ENCODE results near the gene REG4.

DNA sequence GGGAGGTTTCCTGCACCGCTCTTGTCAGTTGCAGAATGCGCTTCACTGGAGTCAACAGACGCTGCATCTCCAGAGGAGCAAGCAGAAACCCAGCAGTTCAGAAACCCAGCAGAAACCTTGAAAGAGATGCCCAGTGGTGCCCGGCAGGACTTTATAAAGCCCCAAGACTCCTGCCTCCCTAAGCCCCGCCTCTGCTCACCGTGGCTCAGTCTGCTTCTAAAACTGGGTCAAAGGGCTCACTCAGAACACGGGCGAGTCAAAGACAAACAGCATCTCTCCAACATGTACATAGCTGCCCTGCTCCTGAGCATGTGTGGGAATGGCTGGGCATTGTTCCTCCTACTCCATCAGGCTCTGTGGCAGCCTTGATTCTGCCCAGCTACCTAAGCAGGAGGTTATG is 42.5 kb downstream of the REG4 start, which contains the start of gene HMGCS2:
- TF ChIP-seq, protein P1, sequence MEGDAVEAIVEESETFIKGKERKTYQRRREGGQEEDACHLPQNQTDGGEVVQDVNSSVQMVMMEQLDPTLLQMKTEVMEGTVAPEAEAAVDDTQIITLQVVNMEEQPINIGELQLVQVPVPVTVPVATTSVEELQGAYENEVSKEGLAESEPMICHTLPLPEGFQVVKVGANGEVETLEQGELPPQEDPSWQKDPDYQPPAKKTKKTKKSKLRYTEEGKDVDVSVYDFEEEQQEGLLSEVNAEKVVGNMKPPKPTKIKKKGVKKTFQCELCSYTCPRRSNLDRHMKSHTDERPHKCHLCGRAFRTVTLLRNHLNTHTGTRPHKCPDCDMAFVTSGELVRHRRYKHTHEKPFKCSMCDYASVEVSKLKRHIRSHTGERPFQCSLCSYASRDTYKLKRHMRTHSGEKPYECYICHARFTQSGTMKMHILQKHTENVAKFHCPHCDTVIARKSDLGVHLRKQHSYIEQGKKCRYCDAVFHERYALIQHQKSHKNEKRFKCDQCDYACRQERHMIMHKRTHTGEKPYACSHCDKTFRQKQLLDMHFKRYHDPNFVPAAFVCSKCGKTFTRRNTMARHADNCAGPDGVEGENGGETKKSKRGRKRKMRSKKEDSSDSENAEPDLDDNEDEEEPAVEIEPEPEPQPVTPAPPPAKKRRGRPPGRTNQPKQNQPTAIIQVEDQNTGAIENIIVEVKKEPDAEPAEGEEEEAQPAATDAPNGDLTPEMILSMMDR (IDR thresholded peaks at IDR 0.05), result no peak
- TF ChIP-seq POLR2AphosphoS5 (IDR thresholded peaks at IDR 0.05; ENCODE audit: low read depth, low read length), result no peak
- TF ChIP-seq, protein P2, sequence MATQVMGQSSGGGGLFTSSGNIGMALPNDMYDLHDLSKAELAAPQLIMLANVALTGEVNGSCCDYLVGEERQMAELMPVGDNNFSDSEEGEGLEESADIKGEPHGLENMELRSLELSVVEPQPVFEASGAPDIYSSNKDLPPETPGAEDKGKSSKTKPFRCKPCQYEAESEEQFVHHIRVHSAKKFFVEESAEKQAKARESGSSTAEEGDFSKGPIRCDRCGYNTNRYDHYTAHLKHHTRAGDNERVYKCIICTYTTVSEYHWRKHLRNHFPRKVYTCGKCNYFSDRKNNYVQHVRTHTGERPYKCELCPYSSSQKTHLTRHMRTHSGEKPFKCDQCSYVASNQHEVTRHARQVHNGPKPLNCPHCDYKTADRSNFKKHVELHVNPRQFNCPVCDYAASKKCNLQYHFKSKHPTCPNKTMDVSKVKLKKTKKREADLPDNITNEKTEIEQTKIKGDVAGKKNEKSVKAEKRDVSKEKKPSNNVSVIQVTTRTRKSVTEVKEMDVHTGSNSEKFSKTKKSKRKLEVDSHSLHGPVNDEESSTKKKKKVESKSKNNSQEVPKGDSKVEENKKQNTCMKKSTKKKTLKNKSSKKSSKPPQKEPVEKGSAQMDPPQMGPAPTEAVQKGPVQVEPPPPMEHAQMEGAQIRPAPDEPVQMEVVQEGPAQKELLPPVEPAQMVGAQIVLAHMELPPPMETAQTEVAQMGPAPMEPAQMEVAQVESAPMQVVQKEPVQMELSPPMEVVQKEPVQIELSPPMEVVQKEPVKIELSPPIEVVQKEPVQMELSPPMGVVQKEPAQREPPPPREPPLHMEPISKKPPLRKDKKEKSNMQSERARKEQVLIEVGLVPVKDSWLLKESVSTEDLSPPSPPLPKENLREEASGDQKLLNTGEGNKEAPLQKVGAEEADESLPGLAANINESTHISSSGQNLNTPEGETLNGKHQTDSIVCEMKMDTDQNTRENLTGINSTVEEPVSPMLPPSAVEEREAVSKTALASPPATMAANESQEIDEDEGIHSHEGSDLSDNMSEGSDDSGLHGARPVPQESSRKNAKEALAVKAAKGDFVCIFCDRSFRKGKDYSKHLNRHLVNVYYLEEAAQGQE (IDR thresholded peaks at IDR 0.05; ENCODE audit: insufficient read depth in 1 of 2, low read depth in 2 of 2, low read length in 1 of 2), result no peak

Measured in Panc1 (cell line).